ENCODE data around the gene GPATCH4. TPM values are rescaled to one million over a fixed set of nuclear protein-coding genes. Genes with fewer than 3 reads are reported as not detected.

GPATCH4 gene
- total and polyA plus RNA-seq, 4 donors = 7.6 to 23.6 (median 16.3) TPM

DNA sequence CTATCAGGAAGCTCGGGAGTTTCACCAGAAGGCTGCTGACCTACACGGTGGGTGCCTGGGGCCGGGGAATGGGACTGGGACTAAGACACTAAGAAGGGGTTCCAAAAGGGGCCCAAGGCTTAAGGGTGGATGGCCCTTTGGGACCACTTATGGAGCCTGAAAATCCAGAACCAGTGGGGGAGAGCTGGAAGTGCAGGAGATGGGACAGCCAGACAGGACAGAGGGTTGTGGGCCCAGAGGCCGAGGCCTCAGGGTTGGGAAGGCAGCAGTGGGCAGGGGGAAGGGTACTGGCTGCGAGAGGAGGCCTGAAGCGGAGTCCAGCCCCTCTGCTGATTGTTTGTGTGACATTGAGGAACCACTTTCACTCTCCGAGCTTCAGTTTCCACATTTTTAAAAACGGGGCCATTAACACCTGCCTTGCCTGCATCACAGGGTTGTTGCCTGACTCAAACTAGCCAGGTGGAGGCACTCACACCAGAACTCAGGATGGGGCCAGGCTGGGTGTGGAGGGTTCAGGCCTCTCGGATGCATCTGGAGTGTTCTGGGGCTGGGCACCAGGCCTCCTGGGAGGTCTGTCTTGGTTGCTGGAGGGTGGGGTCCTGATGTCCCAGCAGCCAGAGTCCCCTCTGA, 18.8 kb downstream of the GPATCH4 start (continued):
- no peak for TF ChIP-seq TAF1 (conservative IDR thresholded peaks at IDR 0.05)
- TF ChIP-seq, protein P1, sequence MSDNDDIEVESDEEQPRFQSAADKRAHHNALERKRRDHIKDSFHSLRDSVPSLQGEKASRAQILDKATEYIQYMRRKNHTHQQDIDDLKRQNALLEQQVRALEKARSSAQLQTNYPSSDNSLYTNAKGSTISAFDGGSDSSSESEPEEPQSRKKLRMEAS (IDR thresholded peaks at IDR 0.05) = no peak

DNA sequence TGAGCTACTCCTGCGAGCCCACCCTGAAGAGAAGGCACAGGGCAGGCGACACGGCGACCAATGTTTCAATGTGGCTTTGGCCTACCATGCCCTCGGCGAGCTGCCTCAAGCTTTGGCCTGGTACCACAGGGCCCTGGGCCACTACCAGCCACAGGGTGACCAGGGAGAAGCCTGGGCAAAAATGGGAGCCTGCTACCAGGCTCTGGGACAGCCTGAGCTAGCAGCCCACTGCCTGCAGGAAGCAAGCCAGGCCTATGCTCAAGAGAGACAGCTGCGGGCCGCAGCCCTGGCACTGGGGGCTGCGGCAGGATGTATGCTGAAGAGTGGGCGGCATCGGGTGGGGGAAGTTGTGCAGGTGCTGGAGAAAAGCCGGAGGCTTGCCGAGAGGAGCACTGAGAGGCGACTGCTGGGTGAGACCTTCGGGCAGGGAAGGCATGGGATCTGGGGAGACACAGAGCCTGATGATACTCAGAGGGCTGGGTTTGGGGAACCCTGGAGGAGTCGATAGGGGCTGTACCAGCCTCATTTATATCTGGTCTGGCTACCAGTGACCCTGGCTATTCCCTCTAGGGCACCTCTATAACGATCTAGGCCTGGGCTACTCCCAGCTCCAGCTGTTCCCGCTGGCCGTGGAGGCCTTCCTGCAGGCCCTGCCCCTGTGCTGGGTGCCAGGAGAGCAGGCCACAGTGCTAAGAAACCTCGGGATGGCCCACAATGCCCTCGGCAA, 19.5 kb downstream of the GPATCH4 start:
- Histone ChIP-seq H3K9ac (ENCODE audit: low read depth in 1 of 2, low read length in 2 of 2) (no peak overlapping the region), H3K4me3 (ENCODE audit: low read depth in 1 of 3, low read length in 3 of 3) (no peak overlapping the region), H3K9me3 (ENCODE audit: control insufficient read depth in 4 of 4, low read length in 3 of 4) (no peaks in the 10 kb centered on the region), H3K4me1 (ENCODE audit: control insufficient read depth in 4 of 4, insufficient read depth in 4 of 4, low read length in 3 of 4) (no peaks in the 10 kb centered on the region), H3K36me3 (ENCODE audit: control insufficient read depth in 4 of 4, insufficient read depth in 3 of 4, low read depth in 1 of 4, low read length in 3 of 4) (no peaks in the 10 kb centered on the region), H3K27ac (ENCODE audit: low read depth in 1 of 2, low read length in 2 of 2) (no peak overlapping the region), H3K27me3 (ENCODE audit: control insufficient read depth in 4 of 4, insufficient read depth in 4 of 4, low read length in 3 of 4) (peaks cover 0 to 2% (median 0%) of the 10 kb centered on the region in 4 donors)
- 79% methylated on average over 21 of the region's 21 CpGs for WGBS
- no peak for TF ChIP-seq GABPA (IDR thresholded peaks at IDR 0.05 in 1 of 2, conservative IDR thresholded peaks at IDR 0.05 in 1 of 2)
- TF ChIP-seq, protein P2, sequence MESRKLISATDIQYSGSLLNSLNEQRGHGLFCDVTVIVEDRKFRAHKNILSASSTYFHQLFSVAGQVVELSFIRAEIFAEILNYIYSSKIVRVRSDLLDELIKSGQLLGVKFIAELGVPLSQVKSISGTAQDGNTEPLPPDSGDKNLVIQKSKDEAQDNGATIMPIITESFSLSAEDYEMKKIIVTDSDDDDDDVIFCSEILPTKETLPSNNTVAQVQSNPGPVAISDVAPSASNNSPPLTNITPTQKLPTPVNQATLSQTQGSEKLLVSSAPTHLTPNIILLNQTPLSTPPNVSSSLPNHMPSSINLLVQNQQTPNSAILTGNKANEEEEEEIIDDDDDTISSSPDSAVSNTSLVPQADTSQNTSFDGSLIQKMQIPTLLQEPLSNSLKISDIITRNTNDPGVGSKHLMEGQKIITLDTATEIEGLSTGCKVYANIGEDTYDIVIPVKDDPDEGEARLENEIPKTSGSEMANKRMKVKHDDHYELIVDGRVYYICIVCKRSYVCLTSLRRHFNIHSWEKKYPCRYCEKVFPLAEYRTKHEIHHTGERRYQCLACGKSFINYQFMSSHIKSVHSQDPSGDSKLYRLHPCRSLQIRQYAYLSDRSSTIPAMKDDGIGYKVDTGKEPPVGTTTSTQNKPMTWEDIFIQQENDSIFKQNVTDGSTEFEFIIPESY (IDR thresholded peaks at IDR 0.05) = no peak
- TF ChIP-seq, protein P3, sequence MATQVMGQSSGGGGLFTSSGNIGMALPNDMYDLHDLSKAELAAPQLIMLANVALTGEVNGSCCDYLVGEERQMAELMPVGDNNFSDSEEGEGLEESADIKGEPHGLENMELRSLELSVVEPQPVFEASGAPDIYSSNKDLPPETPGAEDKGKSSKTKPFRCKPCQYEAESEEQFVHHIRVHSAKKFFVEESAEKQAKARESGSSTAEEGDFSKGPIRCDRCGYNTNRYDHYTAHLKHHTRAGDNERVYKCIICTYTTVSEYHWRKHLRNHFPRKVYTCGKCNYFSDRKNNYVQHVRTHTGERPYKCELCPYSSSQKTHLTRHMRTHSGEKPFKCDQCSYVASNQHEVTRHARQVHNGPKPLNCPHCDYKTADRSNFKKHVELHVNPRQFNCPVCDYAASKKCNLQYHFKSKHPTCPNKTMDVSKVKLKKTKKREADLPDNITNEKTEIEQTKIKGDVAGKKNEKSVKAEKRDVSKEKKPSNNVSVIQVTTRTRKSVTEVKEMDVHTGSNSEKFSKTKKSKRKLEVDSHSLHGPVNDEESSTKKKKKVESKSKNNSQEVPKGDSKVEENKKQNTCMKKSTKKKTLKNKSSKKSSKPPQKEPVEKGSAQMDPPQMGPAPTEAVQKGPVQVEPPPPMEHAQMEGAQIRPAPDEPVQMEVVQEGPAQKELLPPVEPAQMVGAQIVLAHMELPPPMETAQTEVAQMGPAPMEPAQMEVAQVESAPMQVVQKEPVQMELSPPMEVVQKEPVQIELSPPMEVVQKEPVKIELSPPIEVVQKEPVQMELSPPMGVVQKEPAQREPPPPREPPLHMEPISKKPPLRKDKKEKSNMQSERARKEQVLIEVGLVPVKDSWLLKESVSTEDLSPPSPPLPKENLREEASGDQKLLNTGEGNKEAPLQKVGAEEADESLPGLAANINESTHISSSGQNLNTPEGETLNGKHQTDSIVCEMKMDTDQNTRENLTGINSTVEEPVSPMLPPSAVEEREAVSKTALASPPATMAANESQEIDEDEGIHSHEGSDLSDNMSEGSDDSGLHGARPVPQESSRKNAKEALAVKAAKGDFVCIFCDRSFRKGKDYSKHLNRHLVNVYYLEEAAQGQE (IDR thresholded peaks at IDR 0.05) = no peak
- no peak for TF ChIP-seq NR2F2 (IDR thresholded peaks at IDR 0.05)
- TF ChIP-seq FOXA2 (IDR thresholded peaks at IDR 0.05) = no peak
- TF ChIP-seq TAF1 (conservative IDR thresholded peaks at IDR 0.05) = no peak
- TF ChIP-seq JUND (IDR thresholded peaks at IDR 0.05) = no peak
- no peak for TF ChIP-seq HNF4A (conservative IDR thresholded peaks at IDR 0.05)
- TF ChIP-seq RXRA (IDR thresholded peaks at IDR 0.05) = no peak
- TF ChIP-seq, protein P1 (IDR thresholded peaks at IDR 0.05) = no peak
- TF ChIP-seq HNF4G (IDR thresholded peaks at IDR 0.05) = no peak
- no peak for DNase-seq (ENCODE audit: low spot score)

DNA sequence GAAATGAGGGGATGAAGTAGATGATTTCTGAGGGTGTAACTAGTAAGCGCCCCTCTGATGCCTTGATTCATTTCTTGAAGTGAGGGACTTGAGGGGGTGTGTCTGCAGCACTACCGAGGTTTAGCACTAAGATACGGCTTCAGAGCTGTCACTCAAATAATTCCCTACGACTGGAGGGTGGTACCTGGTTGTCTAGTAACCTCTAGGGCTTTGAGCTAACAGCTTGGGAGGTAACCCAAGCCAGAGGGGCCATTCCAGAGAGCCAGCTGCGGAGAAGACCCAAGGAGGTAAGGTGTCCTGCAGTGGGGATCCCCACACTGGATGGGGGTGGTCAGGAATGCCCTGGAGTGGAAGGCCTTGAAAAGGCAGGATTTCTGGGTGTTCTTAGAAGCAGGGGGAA, 21.8 kb downstream of the GPATCH4 start, which contains the start of gene TTC24:
TSS of gene TTC24 (plus strand) at position 252 of the 400 bp plus-strand sequence. CDS start 1,642 bp downstream, outside the sequence.
- H3K9me3 ChIP-seq (ENCODE audit: control insufficient read depth in 4 of 4, low read length in 3 of 4) = no peaks in the 10 kb centered on the region
- H3K4me3 ChIP-seq (ENCODE audit: low read depth in 1 of 3, low read length in 3 of 3) = no peak within 1 kb of the TSS
- H3K4me1 ChIP-seq (ENCODE audit: control insufficient read depth in 4 of 4, insufficient read depth in 4 of 4, low read length in 3 of 4) = no peaks in the 10 kb centered on the region
- DNase-seq (ENCODE audit: low spot score) = no peak
- 77% methylated on average over 5 of the region's 5 CpGs for WGBS
- no peaks in the 10 kb centered on the region for H3K27me3 ChIP-seq (ENCODE audit: control insufficient read depth in 4 of 4, insufficient read depth in 4 of 4, low read length in 3 of 4)
- H3K27ac ChIP-seq (ENCODE audit: low read depth in 1 of 2, low read length in 2 of 2) = no peak within 1 kb of the TSS
- no peaks in the 10 kb centered on the region for H3K36me3 ChIP-seq (ENCODE audit: control insufficient read depth in 4 of 4, insufficient read depth in 3 of 4, low read depth in 1 of 4, low read length in 3 of 4)
- H3K9ac ChIP-seq (ENCODE audit: low read depth in 1 of 2, low read length in 2 of 2) = no peak within 1 kb of the TSS
- TF ChIP-seq NR2F2 (IDR thresholded peaks at IDR 0.05) = no peak
- TF ChIP-seq YY1 (IDR thresholded peaks at IDR 0.05) = no peak
- no peak for TF ChIP-seq RAD21 (IDR thresholded peaks at IDR 0.05)
- no peak for TF ChIP-seq EGR1 (IDR thresholded peaks at IDR 0.05; ENCODE audit: low read depth in 2 of 2)
- no peak for TF ChIP-seq GABPA (IDR thresholded peaks at IDR 0.05 in 1 of 2, conservative IDR thresholded peaks at IDR 0.05 in 1 of 2)
- TF ChIP-seq, protein P1 (IDR thresholded peaks at IDR 0.05) = no peak
- no peak for TF ChIP-seq HNF4A (conservative IDR thresholded peaks at IDR 0.05)
- no peak for TF ChIP-seq TAF1 (conservative IDR thresholded peaks at IDR 0.05)
- no peak for TF ChIP-seq SP1 (IDR thresholded peaks at IDR 0.05)
- TF ChIP-seq, protein P2 (IDR thresholded peaks at IDR 0.05) = no peak
- TF ChIP-seq JUND (IDR thresholded peaks at IDR 0.05) = no peak
- no peak for TF ChIP-seq FOXA2 (IDR thresholded peaks at IDR 0.05)
- TF ChIP-seq FOXA1 (IDR thresholded peaks at IDR 0.05) = no peak

Measured in liver (tissue), 9 donors.